B cell (primary cell): ENCODE results near the gene GPR142.

Experiments
- EZH2 ChIP-seq: IDR thresholded peaks from 2 replicates; pipeline ENCODE4 v1.6.1; 2012; ENCODE audit warnings: borderline replicate concordance, low read depth, mild to moderate bottlenecking, moderate library complexity, low read length; ENCODE audit not compliant: insufficient read depth, poor library complexity, severe bottlenecking
- TF ChIP-seq, protein P1 (sequence below): fragments of 200-600 bp; IDR thresholded peaks from one replicate; pipeline ENCODE4 v1.8.0; 2022; ENCODE audit warnings: antibody characterized with exemption, mild to moderate bottlenecking

DNA sequence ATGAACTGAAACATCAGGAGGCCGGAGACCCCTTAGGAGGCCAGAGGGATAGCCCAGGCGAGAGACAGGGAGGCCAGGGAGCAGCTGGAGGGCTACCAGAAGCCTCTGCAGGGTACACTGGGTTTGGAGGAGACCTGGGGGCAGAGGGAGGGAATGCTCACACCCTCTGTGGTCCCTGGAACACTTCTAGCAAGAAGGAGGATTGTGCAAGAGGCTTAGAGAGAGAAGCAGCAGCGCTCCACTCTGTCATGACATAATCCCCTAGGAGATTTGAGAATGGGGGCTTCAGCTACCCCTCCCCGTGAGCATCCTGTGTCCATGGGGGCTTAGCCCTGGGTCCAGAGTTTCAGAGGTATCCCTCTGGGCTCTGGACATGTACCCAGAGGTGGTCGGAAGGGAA lies 15.8 kb downstream of the GPR142 start:
- TF ChIP-seq, protein P1, sequence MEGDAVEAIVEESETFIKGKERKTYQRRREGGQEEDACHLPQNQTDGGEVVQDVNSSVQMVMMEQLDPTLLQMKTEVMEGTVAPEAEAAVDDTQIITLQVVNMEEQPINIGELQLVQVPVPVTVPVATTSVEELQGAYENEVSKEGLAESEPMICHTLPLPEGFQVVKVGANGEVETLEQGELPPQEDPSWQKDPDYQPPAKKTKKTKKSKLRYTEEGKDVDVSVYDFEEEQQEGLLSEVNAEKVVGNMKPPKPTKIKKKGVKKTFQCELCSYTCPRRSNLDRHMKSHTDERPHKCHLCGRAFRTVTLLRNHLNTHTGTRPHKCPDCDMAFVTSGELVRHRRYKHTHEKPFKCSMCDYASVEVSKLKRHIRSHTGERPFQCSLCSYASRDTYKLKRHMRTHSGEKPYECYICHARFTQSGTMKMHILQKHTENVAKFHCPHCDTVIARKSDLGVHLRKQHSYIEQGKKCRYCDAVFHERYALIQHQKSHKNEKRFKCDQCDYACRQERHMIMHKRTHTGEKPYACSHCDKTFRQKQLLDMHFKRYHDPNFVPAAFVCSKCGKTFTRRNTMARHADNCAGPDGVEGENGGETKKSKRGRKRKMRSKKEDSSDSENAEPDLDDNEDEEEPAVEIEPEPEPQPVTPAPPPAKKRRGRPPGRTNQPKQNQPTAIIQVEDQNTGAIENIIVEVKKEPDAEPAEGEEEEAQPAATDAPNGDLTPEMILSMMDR, result no peak
- TF ChIP-seq EZH2, result no peak
